Nucleus accumbens (tissue), 56 donors: Measurements from ENCODE around the gene PHF19.

Experiments
- DNase-seq, 56 donors: peaks; one replicate each; lab custom pipeline; 2025; lab: John Stamatoyannopoulos, UW

PHF19 gene

GRCh38 chr9:120914396-120914795 is 37.4 kb upstream of the PHF19 start:
- DNase-seq, result peak in 52 of 56 donors; percentile 18 to 89 (median 74)

GRCh38 chr9:120913647-120914264 is 36.8 kb upstream of the PHF19 start:
- peak in 2 of 56 donors; percentile 10 to 33 for DNase-seq

GRCh38 chr9:120912958-120913646 is 36.1 kb upstream of the PHF19 start:
- no peak for DNase-seq

DNA sequence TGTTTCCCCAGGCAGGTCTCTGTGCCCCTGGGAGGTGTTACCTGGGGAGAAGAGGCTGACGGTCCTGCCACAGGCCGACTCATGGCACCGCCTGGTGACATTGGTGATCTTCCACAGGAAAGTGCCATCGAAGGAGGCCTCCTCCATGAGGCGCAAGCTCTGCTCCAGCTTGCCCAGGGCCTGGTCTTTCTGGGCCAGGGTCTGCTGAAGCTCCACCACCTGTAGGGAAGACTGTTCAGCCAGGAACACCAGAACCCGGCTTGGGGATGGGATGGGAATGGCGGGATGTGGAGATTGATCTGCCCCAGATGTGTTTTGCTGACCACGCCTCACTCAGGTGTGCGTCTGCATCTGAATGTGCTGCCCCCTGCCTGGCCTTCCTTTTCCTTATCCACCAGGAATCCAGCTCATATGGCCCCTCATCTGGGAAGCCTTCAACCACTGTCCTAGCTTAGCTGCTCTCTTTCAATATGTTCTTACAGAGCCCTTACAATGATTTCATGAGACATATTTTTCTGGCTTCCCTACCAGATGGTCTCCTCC is 34.4 kb upstream of the PHF19 start:
- no peak for DNase-seq

GRCh38 chr9:120910643-120911042 is 33.7 kb upstream of the PHF19 start:
- DNase-seq, result no peak

DNA sequence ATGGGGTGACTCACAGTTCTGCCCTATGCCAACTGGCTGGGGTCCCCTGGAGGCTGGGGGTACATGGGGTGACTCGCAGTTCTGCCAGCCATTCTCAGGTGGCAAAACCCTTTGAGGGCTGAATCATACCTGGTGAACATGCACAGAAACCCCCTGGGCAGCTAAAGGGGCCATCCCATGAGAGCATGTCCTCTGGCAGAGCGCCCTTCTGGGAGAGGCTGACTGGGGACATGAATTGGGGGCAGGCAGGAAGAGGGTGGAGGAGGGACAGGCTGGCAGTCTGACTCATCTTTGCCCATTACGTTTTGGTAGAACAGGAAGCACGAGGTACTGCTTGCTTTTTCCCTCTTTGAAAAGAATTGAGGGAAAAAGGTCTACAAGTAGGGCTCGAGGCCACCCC is 32.9 kb upstream of the PHF19 start:
- no peak for DNase-seq

- DNase-seq, result no peak
These were observed 28.6 kb upstream of the PHF19 start for GRCh38 chr9:120905315-120906164.

- no peak for DNase-seq
These were observed 28.0 kb upstream of the PHF19 start for GRCh38 chr9:120904978-120905301.

DNA sequence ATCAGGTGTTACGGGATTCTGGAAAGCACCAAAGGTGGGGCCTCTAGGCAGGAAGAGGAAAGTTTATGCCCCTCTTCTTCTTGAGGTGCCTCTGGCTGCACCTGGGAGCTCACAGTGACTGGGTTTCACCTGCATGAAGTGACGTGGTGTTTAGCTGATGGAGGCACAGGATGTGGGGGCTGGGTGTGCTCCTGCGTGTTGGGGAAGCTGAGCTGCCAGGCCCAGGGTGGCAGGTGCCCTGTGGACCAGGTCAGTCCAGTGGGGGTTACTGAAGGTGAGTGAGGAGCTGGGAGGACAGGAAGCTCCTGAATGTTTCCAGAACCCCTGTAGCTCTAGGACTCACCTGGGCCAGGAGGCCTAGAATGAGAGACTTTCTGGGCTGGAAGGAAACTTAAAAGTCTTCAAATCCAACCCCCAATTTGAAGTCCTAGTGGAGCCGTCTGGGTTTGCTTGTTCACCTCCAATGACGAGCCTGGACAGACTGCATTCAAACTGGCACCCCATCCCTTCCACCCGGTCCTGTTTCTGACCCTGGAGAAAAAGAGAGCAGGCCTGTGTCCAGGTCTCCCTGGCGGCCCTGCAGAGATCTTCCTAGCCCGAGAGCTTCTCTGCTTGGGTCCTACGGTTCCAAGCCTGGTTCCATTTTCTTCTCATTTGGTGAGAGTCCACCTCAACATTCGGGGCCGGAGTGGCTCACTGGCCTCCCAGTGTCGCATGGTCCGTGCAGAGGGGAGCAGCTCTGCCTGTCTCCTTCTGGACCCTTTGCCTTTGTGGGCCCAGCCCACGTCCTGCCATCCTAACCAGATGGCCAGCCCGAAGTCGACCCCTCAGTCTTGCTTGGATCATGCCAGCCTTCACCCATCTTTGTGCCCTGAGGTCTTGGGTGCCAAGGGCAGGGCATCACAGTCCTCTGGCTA is 27.3 kb upstream of the PHF19 start:
- DNase-seq, result no peak

DNA sequence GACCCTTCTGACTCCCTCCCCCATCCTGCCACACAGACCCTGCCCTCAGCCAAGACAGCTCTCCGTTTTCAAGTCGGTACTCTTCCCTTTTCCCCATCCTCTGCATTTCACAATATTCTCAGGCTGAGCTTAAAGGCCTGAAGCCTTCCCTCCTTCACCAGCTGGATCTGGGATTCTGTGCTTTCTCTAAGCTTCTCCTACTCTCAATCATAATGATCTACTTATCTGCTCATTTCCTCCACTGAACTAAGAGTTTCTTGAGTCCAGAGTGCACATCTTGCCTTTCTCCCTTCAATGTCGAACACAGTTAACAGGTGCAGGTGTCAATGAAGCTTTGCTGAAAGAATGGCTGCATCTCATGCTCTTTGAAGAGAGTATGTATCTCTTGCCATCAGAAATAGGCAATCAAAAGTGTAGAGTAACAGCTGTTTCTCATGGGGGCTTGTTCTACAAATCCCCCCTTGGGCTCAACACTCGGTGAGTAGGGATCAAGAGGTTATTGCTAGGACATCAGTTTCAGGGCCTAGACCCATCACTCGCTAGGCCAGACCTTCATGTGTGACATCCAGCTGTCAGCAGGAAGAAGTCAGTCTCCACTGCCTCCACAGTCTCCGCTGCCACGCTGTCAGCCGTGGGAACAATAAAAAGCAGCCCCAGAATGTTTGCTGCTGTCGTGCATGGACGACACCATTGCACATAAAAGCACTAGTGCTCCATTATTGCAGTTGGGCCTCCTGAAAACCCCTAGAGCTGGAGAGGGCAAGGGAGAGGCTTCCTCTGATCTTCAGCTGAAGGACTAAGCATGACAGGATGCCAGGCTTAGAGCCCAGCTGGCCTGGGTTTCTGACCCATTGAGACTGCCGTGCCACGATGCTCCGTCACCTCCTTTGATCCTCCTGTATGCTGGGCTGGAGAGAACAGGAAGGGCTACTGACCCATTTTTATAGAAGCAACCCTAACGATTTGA is 25.9 kb upstream of the PHF19 start:
- DNase-seq, result no peak

GRCh38 chr9:120901755-120902568 is 25.0 kb upstream of the PHF19 start:
- peak in 1 of 56 donors; percentile 6 for DNase-seq

DNA sequence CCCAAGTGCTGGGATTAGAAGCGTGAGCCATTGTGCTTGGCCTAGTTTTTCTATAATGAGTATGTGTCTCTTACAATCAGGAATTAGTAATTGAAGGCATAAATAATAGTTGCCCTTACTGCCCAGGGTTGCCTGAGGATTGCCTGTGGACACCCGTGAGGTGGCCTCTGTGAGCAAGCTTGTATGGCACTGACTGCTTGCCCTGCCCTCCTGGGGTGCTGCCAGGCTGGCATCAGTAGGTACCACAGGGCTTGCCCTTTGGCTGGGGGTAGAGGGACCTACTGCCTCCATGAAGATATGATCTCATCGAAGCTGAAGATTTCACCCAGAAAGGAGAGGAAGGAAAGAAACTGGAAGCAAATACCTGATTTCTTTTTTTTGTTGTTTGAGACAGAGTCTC is 23.8 kb upstream of the PHF19 start:
- no peak for DNase-seq

- no peak for DNase-seq
These were observed 22.6 kb upstream of the PHF19 start for GRCh38 chr9:120899490-120900068.

DNA sequence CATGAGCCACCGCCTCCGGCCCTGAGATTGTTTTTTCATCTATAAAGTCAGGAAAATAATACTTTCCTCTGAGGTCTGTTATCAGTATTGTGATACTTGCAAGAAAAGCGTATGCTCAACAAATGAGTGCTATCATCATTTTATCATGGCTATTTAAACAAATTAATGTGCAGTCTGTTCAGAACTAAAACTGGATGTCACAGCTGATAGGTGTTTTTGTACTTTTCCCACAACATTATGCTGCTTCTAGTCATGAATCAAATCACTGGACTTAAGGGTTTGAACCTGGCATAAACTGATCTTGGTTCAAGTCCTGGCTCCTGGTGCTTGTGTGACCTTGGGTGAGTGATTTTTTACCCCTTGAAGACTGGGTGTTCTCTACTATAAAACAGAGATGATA is 21.4 kb upstream of the PHF19 start:
- no peak for DNase-seq

DNA sequence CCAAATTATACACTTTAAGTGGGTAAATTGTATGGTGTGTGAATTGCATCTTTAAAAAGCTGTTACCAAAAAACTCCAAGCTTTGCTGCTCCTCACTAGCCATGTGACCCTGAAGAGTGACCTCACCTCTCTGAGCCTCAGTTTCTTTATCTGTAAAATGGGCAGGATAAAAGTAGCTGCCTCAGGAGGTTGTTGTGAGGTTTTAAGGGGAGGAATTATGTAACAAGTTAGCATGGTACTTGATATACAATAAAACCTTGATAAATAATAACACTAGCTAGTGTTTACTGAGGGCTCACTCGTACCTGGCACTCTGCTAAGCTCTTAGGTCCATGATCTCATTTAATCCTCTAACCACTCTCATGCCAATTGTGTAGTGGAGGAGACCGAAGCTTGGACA is 19.0 kb upstream of the PHF19 start:
- DNase-seq, result no peak

- DNase-seq, result peak in 5 of 56 donors; percentile 13 to 41 (median 16)
These were observed 17.5 kb upstream of the PHF19 start for GRCh38 chr9:120894321-120895148.
